GM10847 (cell line): ENCODE data around the gene PGK2.

Source experiments
- POLR2A ChIP-seq: IDR thresholded peaks from 2 replicates; pipeline ENCODE4 v1.6.1; 2011; ENCODE audit not compliant: insufficient read length; ENCODE audit errors: extremely low read depth

Gene PGK2

GRCh38 chr6:49787176-49787575 lies at the start of gene PGK2:
TSS of gene PGK2 (minus strand) at chr6:49787285. CDS start at chr6:49787187, 98 bp downstream.
- no peak for TF ChIP-seq POLR2A

GRCh38 chr6:49835140-49835539 lies 48.1 kb upstream of the PGK2 start:
- TF ChIP-seq POLR2A: no peak

GRCh38 chr6:49833386-49833785 lies 46.3 kb upstream of the PGK2 start:
- TF ChIP-seq POLR2A: no peak

- TF ChIP-seq POLR2A: no peak
Observed at GRCh38 chr6:49826743-49827406, 39.8 kb upstream of the PGK2 start.

- TF ChIP-seq POLR2A: no peak
Observed at GRCh38 chr6:49815166-49815565, 28.1 kb upstream of the PGK2 start.

- TF ChIP-seq POLR2A: no peak
Observed at GRCh38 chr6:49813248-49813647, 26.2 kb upstream of the PGK2 start.

GRCh38 chr6:49806145-49806544 lies 19.1 kb upstream of the PGK2 start:
- TF ChIP-seq POLR2A: no peak

GRCh38 chr6:49805246-49805645 lies 18.2 kb upstream of the PGK2 start:
- TF ChIP-seq POLR2A: no peak

GRCh38 chr6:49801525-49801924 lies 14.4 kb upstream of the PGK2 start:
- TF ChIP-seq POLR2A: no peak

GRCh38 chr6:49799090-49799489 lies 12.0 kb upstream of the PGK2 start:
- no peak for TF ChIP-seq POLR2A

- TF ChIP-seq POLR2A: no peak
Observed at GRCh38 chr6:49790341-49790740, 3.3 kb upstream of the PGK2 start.

- no peak for TF ChIP-seq POLR2A
Observed at GRCh38 chr6:49784272-49784671, 2.8 kb downstream of the PGK2 start.

GRCh38 chr6:49782725-49783124 lies 4.4 kb downstream of the PGK2 start:
- TF ChIP-seq POLR2A: no peak

- TF ChIP-seq POLR2A: no peak
Observed at GRCh38 chr6:49782293-49782692, 4.8 kb downstream of the PGK2 start.

- no peak for TF ChIP-seq POLR2A
Observed at GRCh38 chr6:49776444-49776843, 10.6 kb downstream of the PGK2 start.

- TF ChIP-seq POLR2A: no peak
Observed at GRCh38 chr6:49775043-49775442, 12.0 kb downstream of the PGK2 start.

- no peak for TF ChIP-seq POLR2A
Observed at GRCh38 chr6:49772285-49772684, 14.8 kb downstream of the PGK2 start.

GRCh38 chr6:49766762-49767161 lies 20.3 kb downstream of the PGK2 start:
- TF ChIP-seq POLR2A: no peak

- no peak for TF ChIP-seq POLR2A
Observed at GRCh38 chr6:49764571-49765236, 22.4 kb downstream of the PGK2 start.
